ENCODE data around the gene SAP25. TPM values are rescaled to one million over a fixed set of nuclear protein-coding genes. Genes with fewer than 3 reads are reported as not detected.
A peak's percentile ranks its signal among the peaks of the same experiment; 100 is the strongest.
"Not testable (repeated sequence)": the region's sequence is repeated elsewhere in the genome, so short reads cannot be mapped to it uniquely, and the experiment has no call there.

The SAP25 gene
- total and polyA plus RNA-seq, 4 donors = 0.33 to 0.84 (median 0.56) TPM; not detected in 1

DNA sequence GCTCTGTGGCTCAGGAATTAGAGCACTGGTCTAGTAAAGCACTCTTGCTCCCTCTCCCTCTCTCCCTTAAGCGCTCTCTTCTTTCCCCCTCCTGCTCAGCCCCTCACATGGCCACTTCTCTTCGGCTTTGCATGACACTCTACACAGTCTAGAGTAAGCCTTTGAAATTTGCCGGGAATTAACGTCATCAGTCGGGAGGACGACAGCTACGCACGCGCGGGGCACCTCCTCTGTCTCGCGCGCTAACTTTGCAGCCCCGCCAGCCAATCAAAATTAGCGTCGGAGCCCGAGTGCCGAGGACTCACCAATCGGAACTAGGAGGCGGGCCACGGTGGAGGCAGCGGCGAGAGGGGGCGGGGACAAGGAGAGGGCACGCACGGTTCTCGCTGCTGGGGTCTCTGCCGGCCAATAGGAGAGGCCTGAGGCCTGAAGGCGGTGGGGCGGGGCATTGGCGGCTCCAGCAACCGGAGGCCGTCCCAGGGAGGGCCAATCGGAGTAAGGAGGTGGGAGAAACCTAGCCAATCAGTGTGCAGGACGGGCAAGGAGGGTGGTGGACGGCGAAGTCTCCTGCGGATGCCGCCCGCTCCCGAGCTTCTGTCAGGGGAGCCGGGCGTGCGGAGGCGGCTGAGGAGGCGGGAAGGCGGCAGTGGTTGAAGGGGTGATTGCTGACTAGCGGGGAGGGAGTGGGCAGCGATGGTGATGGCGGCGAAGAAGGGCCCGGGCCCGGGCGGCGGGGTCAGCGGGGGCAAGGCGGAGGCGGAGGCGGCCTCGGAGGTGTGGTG, 34.9 kb downstream of the SAP25 start, which contains the start of gene AGFG2 (continued):
- TF ChIP-seq, protein P1, sequence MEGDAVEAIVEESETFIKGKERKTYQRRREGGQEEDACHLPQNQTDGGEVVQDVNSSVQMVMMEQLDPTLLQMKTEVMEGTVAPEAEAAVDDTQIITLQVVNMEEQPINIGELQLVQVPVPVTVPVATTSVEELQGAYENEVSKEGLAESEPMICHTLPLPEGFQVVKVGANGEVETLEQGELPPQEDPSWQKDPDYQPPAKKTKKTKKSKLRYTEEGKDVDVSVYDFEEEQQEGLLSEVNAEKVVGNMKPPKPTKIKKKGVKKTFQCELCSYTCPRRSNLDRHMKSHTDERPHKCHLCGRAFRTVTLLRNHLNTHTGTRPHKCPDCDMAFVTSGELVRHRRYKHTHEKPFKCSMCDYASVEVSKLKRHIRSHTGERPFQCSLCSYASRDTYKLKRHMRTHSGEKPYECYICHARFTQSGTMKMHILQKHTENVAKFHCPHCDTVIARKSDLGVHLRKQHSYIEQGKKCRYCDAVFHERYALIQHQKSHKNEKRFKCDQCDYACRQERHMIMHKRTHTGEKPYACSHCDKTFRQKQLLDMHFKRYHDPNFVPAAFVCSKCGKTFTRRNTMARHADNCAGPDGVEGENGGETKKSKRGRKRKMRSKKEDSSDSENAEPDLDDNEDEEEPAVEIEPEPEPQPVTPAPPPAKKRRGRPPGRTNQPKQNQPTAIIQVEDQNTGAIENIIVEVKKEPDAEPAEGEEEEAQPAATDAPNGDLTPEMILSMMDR (IDR thresholded peaks at IDR 0.05; ENCODE audit: low read depth, low read length, missing input control) = no peak
- peak; percentile 88 for TF ChIP-seq TAF1 (conservative IDR thresholded peaks at IDR 0.05)

DNA sequence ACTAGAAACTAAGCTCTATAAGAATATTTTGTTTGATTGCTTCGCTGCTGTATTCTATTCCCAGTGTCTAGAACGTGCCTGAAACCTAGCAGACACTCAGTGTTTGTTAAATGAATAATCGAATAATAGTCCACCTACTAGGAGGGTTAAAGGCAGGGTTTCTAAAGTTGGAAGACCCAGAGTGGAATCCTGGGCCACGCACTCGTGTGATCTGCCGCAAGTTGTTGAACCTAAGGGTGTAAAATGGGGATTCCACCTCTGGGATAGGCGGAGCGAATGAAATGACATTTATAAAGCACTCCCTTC, 35.4 kb downstream of the SAP25 start:
- TF ChIP-seq EGR1 (IDR thresholded peaks at IDR 0.05; ENCODE audit: low read depth in 2 of 2) = no peak
- TF ChIP-seq, protein P2, sequence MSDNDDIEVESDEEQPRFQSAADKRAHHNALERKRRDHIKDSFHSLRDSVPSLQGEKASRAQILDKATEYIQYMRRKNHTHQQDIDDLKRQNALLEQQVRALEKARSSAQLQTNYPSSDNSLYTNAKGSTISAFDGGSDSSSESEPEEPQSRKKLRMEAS (IDR thresholded peaks at IDR 0.05) = no peak
- TF ChIP-seq, protein P1 (IDR thresholded peaks at IDR 0.05; ENCODE audit: low read depth, low read length, missing input control) = no peak
- TF ChIP-seq, protein P3, sequence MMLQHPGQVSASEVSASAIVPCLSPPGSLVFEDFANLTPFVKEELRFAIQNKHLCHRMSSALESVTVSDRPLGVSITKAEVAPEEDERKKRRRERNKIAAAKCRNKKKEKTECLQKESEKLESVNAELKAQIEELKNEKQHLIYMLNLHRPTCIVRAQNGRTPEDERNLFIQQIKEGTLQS (IDR thresholded peaks at IDR 0.05) = no peak
- no peak for TF ChIP-seq NR2F2 (IDR thresholded peaks at IDR 0.05)
- TF ChIP-seq RAD21 (IDR thresholded peaks at IDR 0.05) = no peak
- TF ChIP-seq YY1 (IDR thresholded peaks at IDR 0.05) = no peak
- no peak for TF ChIP-seq TAF1 (conservative IDR thresholded peaks at IDR 0.05)
- no peak for TF ChIP-seq FOXA2 (IDR thresholded peaks at IDR 0.05)
- WGBS = 15% methylated on average over 8 of the region's 8 CpGs
- H3K9ac ChIP-seq (ENCODE audit: low read depth in 1 of 2, low read length in 2 of 2) = no peak overlapping the region
- no peaks in the 10 kb centered on the region for H3K36me3 ChIP-seq (ENCODE audit: control insufficient read depth in 4 of 4, insufficient read depth in 3 of 4, low read depth in 1 of 4, low read length in 3 of 4)
- peaks cover 13 to 42% (median 34%) of the 10 kb centered on the region in 4 donors for H3K4me1 ChIP-seq (ENCODE audit: control insufficient read depth in 4 of 4, insufficient read depth in 4 of 4, low read length in 3 of 4)
- no peaks in the 10 kb centered on the region for H3K27me3 ChIP-seq (ENCODE audit: control insufficient read depth in 4 of 4, insufficient read depth in 4 of 4, low read length in 3 of 4)
- H3K9me3 ChIP-seq (ENCODE audit: control insufficient read depth in 4 of 4, low read length in 3 of 4) = no peaks in the 10 kb centered on the region
- DNase-seq (ENCODE audit: low spot score) = no peak
- H3K27ac ChIP-seq (ENCODE audit: low read depth in 1 of 2, low read length in 2 of 2) = peak overlapping the region; percentile 46 to 76
- H3K4me3 ChIP-seq (ENCODE audit: low read depth in 1 of 3, low read length in 3 of 3) = peak overlapping the region in 2 of 3 donors; percentile 2 to 15

DNA sequence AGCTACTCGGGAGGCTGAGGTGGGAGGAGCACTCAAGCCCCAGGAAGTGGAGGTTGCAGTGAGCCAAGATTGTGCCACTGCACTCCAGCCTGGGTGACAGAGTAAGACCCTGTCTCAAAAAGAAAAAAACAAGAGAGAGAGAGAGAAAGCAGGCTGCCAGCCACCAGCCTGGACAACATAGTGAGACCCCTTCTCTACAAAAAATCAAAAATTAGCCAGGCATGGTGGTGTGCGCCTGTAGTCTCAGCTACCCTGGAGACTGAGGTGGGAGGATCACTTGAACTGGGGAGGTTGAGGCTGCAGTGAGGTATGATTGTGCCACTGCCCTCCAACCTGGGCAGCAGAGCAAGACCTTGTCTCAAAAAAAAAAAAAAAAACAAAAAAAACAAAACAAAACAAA, 37.0 kb downstream of the SAP25 start:
- not testable (repeated sequence) for H3K36me3 ChIP-seq (ENCODE audit: control insufficient read depth in 4 of 4, insufficient read depth in 3 of 4, low read depth in 1 of 4, low read length in 3 of 4); H3K27me3 ChIP-seq (ENCODE audit: control insufficient read depth in 4 of 4, insufficient read depth in 4 of 4, low read length in 3 of 4); H3K27ac ChIP-seq (ENCODE audit: low read depth in 1 of 2, low read length in 2 of 2); H3K9ac ChIP-seq (ENCODE audit: low read depth in 1 of 2, low read length in 2 of 2); DNase-seq (ENCODE audit: low spot score); H3K9me3 ChIP-seq (ENCODE audit: control insufficient read depth in 4 of 4, low read length in 3 of 4); H3K4me3 ChIP-seq (ENCODE audit: low read depth in 1 of 3, low read length in 3 of 3)
- H3K4me1 ChIP-seq (ENCODE audit: control insufficient read depth in 4 of 4, insufficient read depth in 4 of 4, low read length in 3 of 4) = peaks cover 13 to 28% (median 22%) of the 10 kb centered on the region in 4 donors
- 92% methylated on average over 2 of the region's 2 CpGs for whole genome bisulfite sequencing

DNA sequence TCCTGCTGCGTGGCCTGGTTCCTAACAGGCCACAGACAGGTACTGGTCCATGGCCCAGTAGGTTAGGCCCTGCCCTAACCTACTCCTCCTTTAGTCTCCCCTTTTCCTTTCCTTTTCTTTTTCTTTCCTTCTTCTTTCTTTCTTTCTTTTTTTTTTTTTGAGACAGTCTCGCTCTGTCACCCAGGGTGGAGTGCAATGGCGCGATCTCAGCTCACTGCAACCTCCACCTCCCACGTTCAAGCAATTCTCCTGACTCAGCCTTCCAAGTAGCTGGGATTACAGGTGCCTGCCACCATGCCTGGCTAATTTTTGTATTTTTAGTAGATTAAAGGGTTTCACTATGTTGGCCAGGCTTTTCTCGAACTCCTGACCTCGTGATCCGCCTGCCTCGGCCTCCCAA, 37.7 kb downstream of the SAP25 start:
- H3K27me3 ChIP-seq (ENCODE audit: control insufficient read depth in 4 of 4, insufficient read depth in 4 of 4, low read length in 3 of 4); H3K9me3 ChIP-seq (ENCODE audit: control insufficient read depth in 4 of 4, low read length in 3 of 4); H3K36me3 ChIP-seq (ENCODE audit: control insufficient read depth in 4 of 4, insufficient read depth in 3 of 4, low read depth in 1 of 4, low read length in 3 of 4); H3K27ac ChIP-seq (ENCODE audit: low read depth in 1 of 2, low read length in 2 of 2); DNase-seq (ENCODE audit: low spot score); H3K9ac ChIP-seq (ENCODE audit: low read depth in 1 of 2, low read length in 2 of 2); H3K4me3 ChIP-seq (ENCODE audit: low read depth in 1 of 3, low read length in 3 of 3): not testable (repeated sequence)
- 94% methylated on average over 9 of the region's 9 CpGs for WGBS
- H3K4me1 ChIP-seq (ENCODE audit: control insufficient read depth in 4 of 4, insufficient read depth in 4 of 4, low read length in 3 of 4) = peaks cover 13 to 23% (median 16%) of the 10 kb centered on the region in 4 donors
